ENCODE data around the gene TAGLN3. TPM values are rescaled to one million over a fixed set of nuclear protein-coding genes. Genes with fewer than 3 reads are reported as not detected.

TAGLN3 gene
- total and polyA plus RNA-seq, 9 donors = 0.19 TPM; not detected in 8

DNA sequence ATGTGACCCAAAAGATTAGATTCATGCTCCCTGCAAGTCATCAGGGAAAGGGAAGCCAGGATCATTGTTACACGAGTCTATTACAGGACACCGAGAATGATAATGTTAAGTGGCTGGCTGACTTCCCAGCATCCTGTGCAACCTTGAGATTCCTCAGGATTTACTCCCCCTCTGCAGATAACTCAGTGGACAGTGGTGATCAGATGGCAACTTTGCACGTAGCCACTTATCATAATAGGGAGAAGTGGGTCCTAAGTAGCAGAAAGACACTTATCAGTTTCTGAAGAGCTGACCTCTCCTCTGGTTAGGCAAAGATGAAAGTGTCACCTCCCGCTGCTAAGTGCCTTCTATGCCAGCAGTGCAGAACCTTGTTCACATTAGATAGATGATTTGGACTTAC, 29.1 kb downstream of the TAGLN3 start:
- Histone ChIP-seq H3K36me3 (no peaks in the 10 kb centered on the region), H3K4me1 (ENCODE audit: insufficient read depth) (no peaks in the 10 kb centered on the region), H3K9me3 (no peaks in the 10 kb centered on the region), H3K4me3 (no peak overlapping the region), H3K27ac (no peak overlapping the region), H3K27me3 (no peaks in the 10 kb centered on the region)
- 16 to 24% (median 19%) methylated on average over 4 of the region's 4 CpGs for WGBS, 3 donors
- TF ChIP-seq POLR2A (IDR thresholded peaks at IDR 0.05) = no peak
- no peak for TF ChIP-seq EP300 (IDR thresholded peaks at IDR 0.05)
- TF ChIP-seq, protein P1, sequence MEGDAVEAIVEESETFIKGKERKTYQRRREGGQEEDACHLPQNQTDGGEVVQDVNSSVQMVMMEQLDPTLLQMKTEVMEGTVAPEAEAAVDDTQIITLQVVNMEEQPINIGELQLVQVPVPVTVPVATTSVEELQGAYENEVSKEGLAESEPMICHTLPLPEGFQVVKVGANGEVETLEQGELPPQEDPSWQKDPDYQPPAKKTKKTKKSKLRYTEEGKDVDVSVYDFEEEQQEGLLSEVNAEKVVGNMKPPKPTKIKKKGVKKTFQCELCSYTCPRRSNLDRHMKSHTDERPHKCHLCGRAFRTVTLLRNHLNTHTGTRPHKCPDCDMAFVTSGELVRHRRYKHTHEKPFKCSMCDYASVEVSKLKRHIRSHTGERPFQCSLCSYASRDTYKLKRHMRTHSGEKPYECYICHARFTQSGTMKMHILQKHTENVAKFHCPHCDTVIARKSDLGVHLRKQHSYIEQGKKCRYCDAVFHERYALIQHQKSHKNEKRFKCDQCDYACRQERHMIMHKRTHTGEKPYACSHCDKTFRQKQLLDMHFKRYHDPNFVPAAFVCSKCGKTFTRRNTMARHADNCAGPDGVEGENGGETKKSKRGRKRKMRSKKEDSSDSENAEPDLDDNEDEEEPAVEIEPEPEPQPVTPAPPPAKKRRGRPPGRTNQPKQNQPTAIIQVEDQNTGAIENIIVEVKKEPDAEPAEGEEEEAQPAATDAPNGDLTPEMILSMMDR (IDR thresholded peaks at IDR 0.05) = no peak
- DNase-seq = no peak
- intact Hi-C loops (cut with DNase I) = no loop called here

DNA sequence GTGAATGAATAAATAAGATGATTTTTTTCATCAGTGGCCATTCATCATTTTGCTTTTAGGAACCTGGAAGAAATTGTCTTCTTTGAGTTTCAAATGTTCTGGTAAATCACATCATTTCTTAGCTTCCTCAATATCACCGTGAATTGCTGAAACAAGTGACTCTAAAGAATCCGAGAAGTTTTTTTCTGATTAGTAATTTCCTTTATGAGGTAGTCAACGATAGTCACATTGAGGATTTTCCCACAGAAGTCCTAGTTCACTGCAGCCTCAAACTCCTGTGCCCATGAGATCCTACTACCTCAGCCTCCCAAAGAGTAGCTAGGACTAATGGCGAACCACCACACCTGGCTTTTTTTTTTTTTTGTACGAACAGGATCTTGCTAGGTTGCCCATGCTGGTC, 32.2 kb downstream of the TAGLN3 start:
- 91 to 97% (median 92%) methylated on average over 5 of the region's 5 CpGs for WGBS, 3 donors

DNA sequence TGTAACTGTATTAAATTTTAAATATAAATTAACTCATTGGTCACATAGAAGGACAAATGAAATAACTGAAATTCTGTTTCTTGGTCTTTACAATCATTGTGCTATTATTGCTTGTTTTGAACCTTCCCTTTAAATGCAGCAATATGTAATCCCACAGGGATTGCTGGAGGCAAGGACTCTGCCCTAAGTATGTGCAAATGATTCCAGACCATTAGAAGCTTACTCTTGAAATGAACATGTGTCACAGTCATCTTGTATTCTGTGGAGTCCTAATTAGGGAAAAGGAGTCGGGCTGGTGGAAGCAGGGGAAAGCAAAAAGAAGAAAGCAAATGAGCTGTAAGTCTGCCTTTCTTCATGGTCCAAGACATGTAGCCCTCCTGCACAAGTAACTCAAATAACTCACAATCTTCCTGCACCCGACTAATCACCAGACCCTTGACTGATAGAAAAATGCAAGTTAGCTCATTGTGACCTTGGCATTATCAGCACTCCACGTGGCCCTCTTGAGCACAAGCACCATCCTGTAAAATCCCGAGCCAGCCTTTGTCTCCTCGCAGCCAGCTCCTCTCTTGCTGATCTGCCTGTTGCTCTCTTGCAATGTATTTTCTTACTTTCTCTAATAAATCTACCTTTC, 33.5 kb downstream of the TAGLN3 start:
- H3K27me3 ChIP-seq = no peaks in the 10 kb centered on the region
- H3K27ac ChIP-seq = no peak overlapping the region
- no peaks in the 10 kb centered on the region for H3K4me1 ChIP-seq (ENCODE audit: insufficient read depth)
- intact Hi-C loops (cut with DNase I) = no loop called here
- H3K9me3 ChIP-seq = no peaks in the 10 kb centered on the region
- H3K36me3 ChIP-seq = no peaks in the 10 kb centered on the region
- 26 to 37% (median 29%) methylated on average over 5 of the region's 5 CpGs for WGBS, 3 donors
- TF ChIP-seq, protein P1 (IDR thresholded peaks at IDR 0.05) = no peak
- TF ChIP-seq EP300 (IDR thresholded peaks at IDR 0.05) (no peak), POLR2A (IDR thresholded peaks at IDR 0.05) (no peak)
- DNase-seq = no peak
- H3K4me3 ChIP-seq = no peak overlapping the region

More for the DNA sequence above, 32.2 kb downstream of the TAGLN3 start:
- Histone ChIP-seq H3K27me3 (no peaks in the 10 kb centered on the region), H3K4me1 (ENCODE audit: insufficient read depth) (no peaks in the 10 kb centered on the region), H3K9me3 (no peaks in the 10 kb centered on the region), H3K36me3 (no peaks in the 10 kb centered on the region), H3K27ac (no peak overlapping the region), H3K4me3 (no peak overlapping the region)
- TF ChIP-seq, protein P1 (IDR thresholded peaks at IDR 0.05) = no peak
- TF ChIP-seq EP300 (IDR thresholded peaks at IDR 0.05) = no peak
- TF ChIP-seq POLR2A (IDR thresholded peaks at IDR 0.05) = no peak
- DNase-seq = no peak
- intact Hi-C loops (cut with DNase I) = no loop called here

DNA sequence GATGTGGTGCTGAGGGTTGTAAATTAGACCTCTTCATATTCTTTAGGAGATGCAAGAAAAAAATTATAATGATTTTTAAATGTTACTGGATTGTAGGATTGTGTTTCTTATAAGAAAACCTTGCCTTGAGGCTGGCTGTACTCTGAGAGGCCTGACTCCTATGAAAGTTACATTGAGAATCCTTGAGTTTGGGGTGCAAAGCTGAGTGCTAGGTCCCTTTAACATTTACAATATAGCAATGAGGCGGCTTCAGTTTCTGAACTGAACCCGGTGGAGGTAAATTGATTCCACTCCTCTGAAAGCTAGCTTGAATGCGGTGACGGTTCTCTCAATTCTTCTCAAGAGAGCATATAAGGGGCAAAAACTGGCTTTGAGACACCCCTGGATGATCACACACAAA, 35.7 kb downstream of the TAGLN3 start, which contains the start of gene TMPRSS7:
TMPRSS7 (plus strand) TSS at position 301 of the 400 bp plus-strand sequence. CDS start 110 bp downstream, outside the sequence.
- no peak within 1 kb of the TSS for H3K4me3 ChIP-seq
- no peaks in the 10 kb centered on the region for H3K4me1 ChIP-seq (ENCODE audit: insufficient read depth)
- TF ChIP-seq, protein P1 (IDR thresholded peaks at IDR 0.05) = no peak
- TF ChIP-seq EP300 (IDR thresholded peaks at IDR 0.05) = no peak
- no peak for TF ChIP-seq POLR2A (IDR thresholded peaks at IDR 0.05)
- no peak for DNase-seq
- no peaks in the 10 kb centered on the region for H3K9me3 ChIP-seq
- H3K27ac ChIP-seq = no peak within 1 kb of the TSS
- 92 to 95% (median 93%) methylated on average over 4 of the region's 4 CpGs for WGBS, 3 donors
- no peaks in the 10 kb centered on the region for H3K36me3 ChIP-seq
- intact Hi-C loops (cut with DNase I) = no loop called here
- H3K27me3 ChIP-seq = no peaks in the 10 kb centered on the region

All from ovary (tissue), 9 donors.